Subcutaneous abdominal adipose tissue (tissue), 5 donors: ENCODE results near the gene HTT.

Source experiments
- H3K27ac ChIP-seq: one replicate; pipeline ENCODE4 v1.7.0; 2013; ENCODE audit warnings: low read depth, mild to moderate bottlenecking, inconsistent platforms, low read length, moderate library complexity
- H3K27me3 ChIP-seq, 5 donors: one replicate each; pipeline ENCODE4 v1.7.0; 2013; ENCODE audit warnings: low read length in 5 of 5, inconsistent platforms in 1 of 5; ENCODE audit not compliant: control insufficient read depth in 5 of 5, insufficient read depth in 4 of 5
- H3K36me3 ChIP-seq, 5 donors: one replicate each; pipeline ENCODE4 v1.7.0; 2013; ENCODE audit warnings: low read length in 5 of 5; ENCODE audit not compliant: control insufficient read depth in 5 of 5, insufficient read depth in 5 of 5
- H3K4me1 ChIP-seq, 5 donors: one replicate each; pipeline ENCODE4 v1.7.0; 2013; ENCODE audit warnings: low read length in 5 of 5, mild to moderate bottlenecking in 3 of 5, moderate library complexity in 1 of 5; ENCODE audit not compliant: control insufficient read depth in 5 of 5, insufficient read depth in 5 of 5
- H3K4me3 ChIP-seq, 5 donors: one replicate each; pipeline ENCODE4 v1.7.0; 2013; ENCODE audit warnings: low read length in 5 of 5, low read depth in 1 of 5
- H3K9ac ChIP-seq, 5 donors: one replicate each; pipeline ENCODE4 v1.7.0; 2013; ENCODE audit warnings: low read length in 5 of 5, mild to moderate bottlenecking in 4 of 5, moderate library complexity in 3 of 5
- H3K9me3 ChIP-seq, 5 donors: one replicate each; pipeline ENCODE4 v1.7.0; 2013; ENCODE audit warnings: low read length in 5 of 5; ENCODE audit not compliant: control insufficient read depth in 5 of 5
- donor health status: healthy.
- donor health status: healthy.
- donor health status: healthy.
- donor health status: healthy.
- donor health status: healthy.

Gene HTT

DNA sequence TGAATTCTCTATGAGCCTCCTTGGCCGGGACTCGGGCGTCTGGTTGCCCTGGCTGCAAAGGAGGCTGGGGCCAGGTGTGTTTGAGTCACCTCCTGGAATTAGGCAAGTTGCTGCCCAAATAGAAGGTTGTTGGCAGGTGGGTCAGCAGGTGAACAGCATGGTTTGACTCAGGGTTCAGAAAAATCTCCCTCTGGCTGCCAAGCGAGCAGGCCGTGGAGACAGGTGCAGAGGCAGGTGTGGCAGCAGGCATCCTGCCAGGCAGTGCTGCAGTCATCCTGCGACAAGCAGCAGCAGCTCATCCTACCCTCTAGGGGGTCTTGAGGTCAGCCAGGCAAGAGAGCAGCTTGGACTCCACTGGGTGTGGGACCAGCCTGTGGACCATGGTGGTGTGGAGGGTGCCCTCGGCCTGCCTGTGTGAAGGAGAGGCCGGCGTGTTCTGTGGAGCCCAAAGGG, 182.6 kb downstream of the HTT start:
- Histone ChIP-seq H3K36me3 (peaks cover 0 to 30% (median 6%) of the 10 kb centered on the region in 5 donors), H3K4me1 (peaks cover 0 to 4% (median 0%) of the 10 kb centered on the region in 5 donors), H3K9me3 (no peaks in the 10 kb centered on the region), H3K27me3 (peaks cover 0 to 1% (median 0%) of the 10 kb centered on the region in 5 donors), H3K9ac (peak overlapping the region in 1 of 5 donors; percentile 28), H3K27ac (no peak overlapping the region), H3K4me3 (no peak overlapping the region)

DNA sequence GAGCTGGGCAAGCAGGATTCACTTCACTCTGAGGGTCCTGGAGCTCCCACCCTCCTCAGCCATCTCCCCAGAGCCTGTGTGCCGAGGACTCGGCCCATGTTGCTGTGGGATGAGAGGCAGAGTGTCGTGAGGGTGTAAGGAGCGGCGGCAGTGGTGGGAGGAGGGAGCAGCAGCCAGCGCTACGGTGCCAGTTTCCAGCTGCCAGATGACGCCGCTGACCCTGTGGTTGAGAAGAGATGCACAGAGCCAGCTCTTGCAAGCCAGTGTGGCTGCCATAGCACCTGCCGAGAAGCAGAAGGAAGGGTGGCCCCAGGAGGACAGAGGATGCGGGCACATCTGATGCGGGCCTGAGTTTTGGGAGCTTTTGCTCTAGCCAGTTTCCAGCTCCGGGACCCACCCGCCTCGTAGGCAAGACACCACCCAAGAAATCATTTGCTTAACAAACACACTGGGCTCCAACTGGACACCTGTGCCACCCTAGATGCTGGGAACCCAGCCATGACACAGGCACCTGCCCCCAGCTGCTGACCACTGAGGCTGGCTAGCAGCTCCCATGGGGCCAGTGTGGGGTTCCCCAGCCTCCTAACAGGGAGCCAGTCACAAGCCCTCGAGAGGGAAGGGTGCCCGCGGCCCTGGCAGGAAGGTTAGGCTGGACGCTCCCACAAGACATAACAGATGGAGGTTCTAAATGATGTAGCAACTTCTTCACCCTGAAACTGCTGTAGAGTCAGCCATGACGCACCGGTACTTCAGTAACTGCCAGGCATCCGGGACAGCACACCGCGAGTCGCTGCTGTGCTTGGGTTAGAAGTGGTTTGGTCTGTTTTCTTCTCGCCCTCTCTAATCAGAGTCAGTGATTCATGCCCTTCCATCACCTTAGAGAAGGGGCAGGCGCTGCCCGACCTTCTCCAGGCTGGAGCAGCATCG, 183.3 kb downstream of the HTT start:
- peaks cover 0 to 7% (median 0%) of the 10 kb centered on the region in 5 donors for H3K27me3 ChIP-seq
- peak overlapping the region in 1 of 5 donors; percentile 28 for H3K9ac ChIP-seq
- peaks cover 0 to 2% (median 0%) of the 10 kb centered on the region in 5 donors for H3K4me1 ChIP-seq
- no peak overlapping the region for H3K4me3 ChIP-seq
- H3K9me3 ChIP-seq, result no peaks in the 10 kb centered on the region
- H3K27ac ChIP-seq, result no peak overlapping the region
- H3K36me3 ChIP-seq, result peaks cover 0 to 30% (median 6%) of the 10 kb centered on the region in 5 donors

DNA sequence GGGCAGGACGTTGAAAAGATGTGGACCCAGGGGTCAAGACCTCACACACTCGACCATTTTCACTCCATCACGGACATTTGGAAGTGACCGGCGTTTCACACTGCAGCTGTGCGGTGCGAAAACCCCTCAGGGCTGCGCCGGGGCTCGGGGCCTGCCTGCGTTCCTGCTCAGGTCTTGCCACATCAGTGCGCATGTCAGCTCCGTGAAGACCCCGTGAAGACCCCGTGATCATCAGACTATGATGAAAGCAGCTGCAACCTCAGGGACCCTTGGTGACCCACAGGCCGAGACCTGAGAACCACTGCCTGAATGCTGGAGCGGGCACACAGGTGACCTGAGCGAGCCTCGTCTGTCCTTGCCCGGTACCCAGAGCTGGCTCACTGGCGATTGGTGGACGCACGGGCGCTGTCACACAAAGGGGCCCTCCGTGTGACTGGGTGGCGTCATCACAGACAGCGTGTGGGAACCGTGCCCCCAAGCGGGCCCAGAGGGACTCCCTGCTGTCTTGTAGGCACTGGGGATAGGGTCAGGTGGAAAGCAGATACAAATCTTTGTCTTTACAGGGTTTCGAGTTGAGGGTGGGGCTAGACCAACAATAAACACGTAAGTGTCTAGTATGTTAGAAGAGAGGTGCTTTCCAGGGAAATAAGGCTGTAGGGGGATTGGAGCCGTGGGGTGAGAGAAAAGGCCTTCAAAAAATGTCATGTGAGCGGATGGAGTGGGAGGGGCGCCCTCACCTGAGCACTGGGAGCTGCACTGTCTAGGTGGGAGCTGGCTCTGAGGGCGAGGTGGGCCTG, 187.1 kb downstream of the HTT start:
- Histone ChIP-seq H3K9me3 (no peaks in the 10 kb centered on the region), H3K27ac (no peak overlapping the region)

DNA sequence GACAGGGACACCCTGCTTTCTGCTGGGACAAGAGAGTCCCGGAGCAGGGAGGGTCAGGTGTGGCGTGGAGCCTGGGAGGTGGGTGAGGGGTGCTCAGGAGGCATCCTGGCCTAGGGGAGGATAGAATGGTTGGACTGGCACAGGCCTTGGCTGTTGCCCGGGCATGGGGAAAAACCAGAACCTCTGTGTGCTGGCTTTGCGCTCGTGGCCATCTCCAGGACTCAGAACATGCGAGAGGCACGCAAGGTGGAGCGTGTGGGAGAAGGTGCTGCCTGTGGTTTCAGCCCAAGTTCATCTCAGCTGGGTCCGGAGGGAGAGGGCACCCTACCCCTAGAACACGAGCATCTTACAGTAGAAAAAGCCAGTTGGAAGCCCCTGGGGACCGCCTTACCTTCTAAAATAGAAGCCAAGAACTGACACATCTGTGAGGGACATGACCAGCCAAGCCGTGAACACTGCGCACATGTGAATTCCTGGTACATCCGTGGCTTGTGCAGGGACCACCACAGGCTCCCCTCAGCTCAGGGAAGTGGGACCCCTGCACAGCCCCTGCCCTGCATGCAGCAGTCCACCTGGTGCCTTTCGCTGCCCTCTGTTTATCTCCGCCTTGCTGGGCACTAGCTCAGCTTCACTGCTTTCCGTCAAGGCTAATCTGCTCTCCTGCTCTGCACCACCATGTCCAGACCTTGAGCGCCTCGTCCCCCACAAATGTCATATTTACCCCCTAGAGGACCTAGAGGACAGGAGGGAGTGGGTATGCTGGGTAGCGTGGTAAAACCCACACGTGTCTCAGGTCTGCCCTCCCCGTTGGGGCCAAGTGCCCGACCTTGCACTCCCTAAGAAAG, 187.9 kb downstream of the HTT start:
- Histone ChIP-seq H3K36me3 (peaks cover 0 to 4% (median 0%) of the 10 kb centered on the region in 5 donors), H3K9me3 (no peaks in the 10 kb centered on the region), H3K27ac (no peak overlapping the region), H3K27me3 (peaks cover 0 to 9% (median 0%) of the 10 kb centered on the region in 5 donors), H3K4me1 (no peaks in the 10 kb centered on the region), H3K9ac (no peak overlapping the region), H3K4me3 (no peak overlapping the region)

More for the DNA sequence above, 187.1 kb downstream of the HTT start:
- Histone ChIP-seq H3K36me3 (peaks cover 0 to 10% (median 0%) of the 10 kb centered on the region in 5 donors), H3K4me3 (no peak overlapping the region), H3K9ac (no peak overlapping the region), H3K27me3 (peaks cover 0 to 9% (median 0%) of the 10 kb centered on the region in 5 donors), H3K4me1 (no peaks in the 10 kb centered on the region)

DNA sequence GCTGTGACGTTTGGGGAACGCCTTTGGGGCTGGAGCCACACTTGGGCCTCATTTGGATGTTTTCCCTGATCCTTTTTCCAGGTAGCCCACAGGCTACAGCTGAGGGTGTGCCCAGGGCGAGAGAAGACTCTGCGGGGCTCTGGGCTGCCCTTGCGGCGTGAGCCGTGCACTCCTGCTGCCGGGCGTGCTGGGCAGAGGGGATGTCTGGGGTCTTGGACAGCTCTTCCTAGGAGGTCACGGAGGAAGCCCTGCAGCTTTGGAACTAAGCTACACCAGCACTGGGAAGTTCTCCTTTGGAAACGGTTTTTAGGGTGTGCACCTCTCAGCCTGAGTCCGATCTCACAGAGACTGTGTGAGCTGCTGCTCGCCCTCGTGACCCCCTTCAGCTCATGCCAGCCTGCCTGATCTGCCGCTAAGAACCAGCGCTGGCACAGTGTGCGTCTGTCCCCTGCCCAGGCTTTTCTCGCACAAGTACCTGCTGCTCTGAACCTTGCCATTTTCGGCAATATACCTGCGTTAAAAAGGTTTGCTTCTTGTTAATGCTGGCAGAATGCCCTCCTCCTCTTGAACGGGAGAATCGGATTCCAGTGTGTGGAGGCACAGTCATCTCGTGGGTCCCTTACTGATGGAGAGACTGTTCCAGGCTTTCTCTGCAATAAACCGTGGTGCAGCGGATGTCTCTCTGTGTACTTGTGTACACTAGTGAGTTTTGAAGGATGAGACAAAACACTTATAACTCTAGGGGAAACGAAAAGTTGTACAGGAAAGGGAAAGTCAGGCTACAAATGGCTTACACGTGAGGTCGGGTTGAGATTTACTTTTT, 188.8 kb downstream of the HTT start:
- H3K4me1 ChIP-seq, result no peaks in the 10 kb centered on the region
- no peak overlapping the region for H3K27ac ChIP-seq
- H3K27me3 ChIP-seq, result peaks cover 0 to 9% (median 0%) of the 10 kb centered on the region in 5 donors
- H3K9ac ChIP-seq, result no peak overlapping the region
- H3K36me3 ChIP-seq, result no peaks in the 10 kb centered on the region
- H3K4me3 ChIP-seq, result no peak overlapping the region
- H3K9me3 ChIP-seq, result no peaks in the 10 kb centered on the region

DNA sequence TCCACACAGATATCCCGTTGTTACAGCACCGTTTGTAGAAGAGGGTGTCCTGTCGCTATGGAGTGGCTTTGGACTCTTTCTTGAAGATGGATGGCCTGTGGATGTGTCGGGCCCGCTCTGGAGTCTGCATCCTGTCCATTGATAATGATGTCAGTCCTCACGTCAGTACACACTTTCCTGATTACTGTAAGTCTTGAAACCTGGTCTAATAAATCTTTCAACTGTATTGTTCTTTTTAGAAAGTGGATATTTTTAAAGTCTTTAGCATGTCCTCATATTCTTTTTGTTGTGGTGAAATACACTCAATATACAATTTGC, 189.4 kb downstream of the HTT start:
- Histone ChIP-seq H3K27ac (no peak overlapping the region), H3K4me1 (no peaks in the 10 kb centered on the region), H3K27me3 (peaks cover 0 to 9% (median 0%) of the 10 kb centered on the region in 5 donors), H3K9ac (no peak overlapping the region), H3K9me3 (no peaks in the 10 kb centered on the region), H3K36me3 (no peaks in the 10 kb centered on the region), H3K4me3 (no peak overlapping the region)

DNA sequence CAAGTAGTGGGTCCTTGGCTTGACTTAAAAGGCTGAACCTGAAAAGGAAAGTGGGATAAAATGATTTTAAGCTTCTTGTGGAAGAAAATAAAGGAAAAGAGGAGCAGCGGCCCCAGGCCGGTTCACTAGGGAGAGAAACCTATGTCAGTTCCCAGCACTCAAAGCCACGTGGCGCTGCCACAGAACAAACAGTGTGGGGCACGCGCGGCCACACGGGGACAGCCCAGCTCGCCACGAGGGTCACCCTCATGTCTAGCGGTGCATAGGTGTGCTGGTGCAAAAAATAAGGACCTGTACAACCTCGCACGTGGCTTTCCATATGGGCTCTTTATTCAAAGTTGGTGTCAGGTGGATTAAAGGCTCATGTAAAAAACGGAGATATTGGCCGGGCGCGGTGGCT, 191.6 kb downstream of the HTT start:
- Histone ChIP-seq H3K27me3 (peaks cover 0 to 9% (median 0%) of the 10 kb centered on the region in 5 donors), H3K4me1 (no peaks in the 10 kb centered on the region), H3K27ac (no peak overlapping the region), H3K9ac (no peak overlapping the region), H3K9me3 (no peaks in the 10 kb centered on the region), H3K36me3 (no peaks in the 10 kb centered on the region), H3K4me3 (no peak overlapping the region)

DNA sequence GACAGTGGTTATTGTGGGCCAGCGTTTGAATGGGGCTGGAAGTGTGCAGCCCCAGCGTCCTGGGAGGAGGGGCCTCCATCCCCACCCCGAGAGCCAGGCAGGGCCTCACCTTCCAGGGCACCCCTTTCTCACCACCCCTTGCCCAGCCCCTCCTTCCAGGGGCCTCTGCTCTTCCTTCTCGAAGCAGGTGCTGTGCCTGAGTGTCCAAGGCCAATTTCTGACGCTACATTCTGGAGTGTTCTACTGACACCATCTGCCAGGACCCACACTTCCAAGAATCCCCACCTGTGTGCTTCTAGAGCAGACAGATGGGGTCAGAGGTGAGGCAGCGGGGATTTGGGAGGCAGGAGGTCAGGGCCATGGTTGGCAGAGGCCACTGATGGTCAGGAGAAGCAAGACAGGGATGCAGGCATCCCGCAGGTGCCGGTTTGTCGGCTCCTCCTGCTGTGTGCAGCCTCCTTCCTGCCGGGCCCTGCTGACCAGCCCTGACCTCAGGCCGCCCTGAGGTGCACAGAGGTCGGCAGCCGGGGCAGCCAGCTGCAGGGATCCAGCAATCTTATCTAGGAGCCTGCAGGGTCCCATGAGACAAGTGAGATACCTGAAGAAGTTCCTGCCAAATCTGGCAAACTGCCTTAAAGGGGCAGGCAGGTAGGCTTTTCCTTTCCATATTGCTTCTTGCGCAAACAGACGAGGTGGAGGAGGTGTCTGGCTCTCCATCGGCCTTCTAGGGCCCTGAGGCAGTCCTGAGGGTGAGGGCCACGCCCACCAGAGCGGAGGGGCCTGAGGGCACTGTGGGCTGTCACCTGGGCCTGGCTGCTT, 193.3 kb downstream of the HTT start:
- no peaks in the 10 kb centered on the region for H3K36me3 ChIP-seq
- no peak overlapping the region for H3K4me3 ChIP-seq
- H3K9me3 ChIP-seq, result no peaks in the 10 kb centered on the region
- H3K9ac ChIP-seq, result no peak overlapping the region
- H3K27me3 ChIP-seq, result peaks cover 0 to 2% (median 0%) of the 10 kb centered on the region in 5 donors
- H3K4me1 ChIP-seq, result no peaks in the 10 kb centered on the region
- no peak overlapping the region for H3K27ac ChIP-seq
